Measurements from ENCODE around the gene SHISA2.
A peak's percentile ranks its signal among the peaks of the same experiment; 100 is the strongest.
"Not testable (repeated sequence)": the region's sequence is repeated elsewhere in the genome, so short reads cannot be mapped to it uniquely, and the experiment has no call there.

The SHISA2 gene

DNA sequence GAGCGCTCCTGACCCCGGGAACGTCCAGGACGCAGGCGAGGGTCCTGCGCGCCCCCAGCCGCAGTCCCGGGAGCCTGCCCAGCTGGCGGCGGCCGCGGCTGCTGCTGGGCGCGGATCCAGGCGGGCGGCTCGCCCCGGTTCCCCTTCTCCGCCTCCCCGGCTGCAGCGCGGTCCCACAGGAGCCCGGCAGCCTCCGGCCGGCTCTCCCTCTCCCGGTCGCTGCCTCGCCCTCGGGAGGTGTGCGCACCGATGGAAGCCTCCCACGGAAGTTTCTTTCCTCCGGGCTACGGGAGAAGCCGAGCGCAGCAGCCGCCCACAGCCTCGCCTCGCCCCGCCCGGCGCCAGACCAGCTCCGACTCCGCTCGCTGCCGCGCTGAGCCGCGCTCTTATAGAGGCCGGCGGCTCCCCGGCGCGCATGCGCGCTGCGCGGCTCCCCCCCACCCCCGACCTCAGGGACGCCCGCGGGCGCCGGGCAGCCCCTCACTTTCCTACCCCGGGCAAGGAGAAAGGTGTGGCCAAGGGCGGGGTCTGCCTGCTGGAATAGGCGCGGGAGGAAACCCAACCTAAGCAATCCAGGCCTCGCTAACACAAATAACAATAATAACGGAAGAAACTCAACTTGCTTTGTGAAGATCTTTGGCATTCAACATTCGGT lies at the start of gene SHISA2:
Gene SHISA2 (minus strand): TSS at position 360 of the 655 bp plus-strand sequence. CDS start 1,041 bp downstream, outside the sequence.
- peak within 1 kb of the TSS in 1 of 2 donors; percentile 4 for H3K9ac ChIP-seq (ENCODE audit: low read length in 2 of 2)
- H3K9me3 ChIP-seq (ENCODE audit: control insufficient read depth in 2 of 2, low read length in 2 of 2): no peaks in the 10 kb centered on the region
- H3K27me3 ChIP-seq (ENCODE audit: control insufficient read depth in 1 of 2, insufficient read depth in 2 of 2, low read length in 2 of 2): peaks cover 31 to 42% of the 10 kb centered on the region in 2 donors
- no peak within 1 kb of the TSS for H3K27ac ChIP-seq (ENCODE audit: low read length)
- no peaks in the 10 kb centered on the region for H3K36me3 ChIP-seq (ENCODE audit: control insufficient read depth in 2 of 2, insufficient read depth in 2 of 2, low read length in 2 of 2)
- H3K4me3 ChIP-seq (ENCODE audit: low read length in 2 of 2): peak within 1 kb of the TSS; percentile 46 to 70
- peaks cover 25% of the 10 kb centered on the region for H3K4me1 ChIP-seq (ENCODE audit: control insufficient read depth, insufficient read depth, low read length)

DNA sequence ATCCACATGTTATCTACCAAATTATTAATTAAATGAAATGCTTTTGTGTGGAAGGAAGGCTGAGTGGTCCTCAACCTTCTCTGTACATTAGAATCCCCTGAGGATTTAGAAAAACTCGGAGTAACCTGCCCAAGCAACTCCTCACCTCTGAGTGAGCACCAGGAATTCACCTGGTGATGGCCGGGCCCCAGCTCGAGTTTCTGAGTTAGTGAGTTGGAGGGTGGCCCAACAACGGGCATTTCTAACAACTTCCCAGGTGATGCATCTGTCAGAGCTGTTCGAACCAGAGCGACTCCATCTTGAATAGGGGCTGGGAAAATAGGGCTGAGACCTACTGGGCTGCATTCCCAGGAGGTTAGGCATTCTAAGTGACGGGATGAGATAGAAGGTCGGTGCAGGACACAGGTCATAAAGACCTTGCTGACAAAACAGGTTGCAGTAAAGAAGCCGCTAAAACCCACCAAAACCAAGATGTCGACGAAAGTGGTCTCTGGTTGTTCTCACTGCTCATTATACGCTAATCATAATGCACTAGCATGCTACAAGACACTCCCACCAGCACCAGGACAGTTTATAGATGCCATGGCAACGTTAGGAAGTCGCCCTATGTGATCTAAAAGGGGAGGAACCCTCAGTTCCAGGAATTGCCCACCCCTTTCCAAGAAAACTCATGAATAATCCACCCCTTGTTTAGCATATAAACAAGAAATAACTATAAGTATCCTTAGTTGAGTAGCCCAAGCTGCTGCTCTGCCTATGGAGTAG lies 44.2 kb upstream of the SHISA2 start:
- H3K27me3 ChIP-seq (ENCODE audit: control insufficient read depth in 1 of 2, insufficient read depth in 2 of 2, low read length in 2 of 2): no peaks in the 10 kb centered on the region
- H3K36me3 ChIP-seq (ENCODE audit: control insufficient read depth in 2 of 2, insufficient read depth in 2 of 2, low read length in 2 of 2): no peaks in the 10 kb centered on the region
- H3K9me3 ChIP-seq (ENCODE audit: control insufficient read depth in 2 of 2, low read length in 2 of 2): peaks cover 0 to 2% of the 10 kb centered on the region in 2 donors
- H3K4me3 ChIP-seq (ENCODE audit: low read length in 2 of 2): no peak overlapping the region
- H3K9ac ChIP-seq (ENCODE audit: low read length in 2 of 2): no peak overlapping the region
- H3K27ac ChIP-seq (ENCODE audit: low read length): no peak overlapping the region
- H3K4me1 ChIP-seq (ENCODE audit: control insufficient read depth, insufficient read depth, low read length): no peaks in the 10 kb centered on the region

DNA sequence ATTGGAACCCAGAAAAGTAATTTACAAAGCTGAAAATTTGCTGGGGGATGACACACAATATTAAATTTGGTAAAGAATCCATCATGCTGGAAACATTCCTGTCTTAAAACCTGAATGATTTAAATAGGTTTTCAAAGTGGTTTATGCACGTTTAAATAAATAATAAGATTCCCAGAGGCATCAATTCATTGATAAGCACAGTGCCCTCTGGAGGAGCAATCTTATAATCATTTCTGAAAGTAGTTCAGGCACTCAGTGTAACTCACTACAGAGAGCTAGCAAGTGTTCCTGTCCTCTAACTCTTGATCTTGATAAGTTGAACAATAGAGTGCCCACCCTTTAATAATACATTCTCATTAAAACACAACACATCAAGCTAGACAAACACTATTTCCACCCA lies 43.5 kb upstream of the SHISA2 start:
- H3K4me3 ChIP-seq (ENCODE audit: low read length in 2 of 2): no peak overlapping the region
- H3K9ac ChIP-seq (ENCODE audit: low read length in 2 of 2): no peak overlapping the region
- no peak overlapping the region for H3K27ac ChIP-seq (ENCODE audit: low read length)
- H3K27me3 ChIP-seq (ENCODE audit: control insufficient read depth in 1 of 2, insufficient read depth in 2 of 2, low read length in 2 of 2): no peaks in the 10 kb centered on the region
- no peaks in the 10 kb centered on the region for H3K4me1 ChIP-seq (ENCODE audit: control insufficient read depth, insufficient read depth, low read length)
- H3K9me3 ChIP-seq (ENCODE audit: control insufficient read depth in 2 of 2, low read length in 2 of 2): no peaks in the 10 kb centered on the region
- no peaks in the 10 kb centered on the region for H3K36me3 ChIP-seq (ENCODE audit: control insufficient read depth in 2 of 2, insufficient read depth in 2 of 2, low read length in 2 of 2)

DNA sequence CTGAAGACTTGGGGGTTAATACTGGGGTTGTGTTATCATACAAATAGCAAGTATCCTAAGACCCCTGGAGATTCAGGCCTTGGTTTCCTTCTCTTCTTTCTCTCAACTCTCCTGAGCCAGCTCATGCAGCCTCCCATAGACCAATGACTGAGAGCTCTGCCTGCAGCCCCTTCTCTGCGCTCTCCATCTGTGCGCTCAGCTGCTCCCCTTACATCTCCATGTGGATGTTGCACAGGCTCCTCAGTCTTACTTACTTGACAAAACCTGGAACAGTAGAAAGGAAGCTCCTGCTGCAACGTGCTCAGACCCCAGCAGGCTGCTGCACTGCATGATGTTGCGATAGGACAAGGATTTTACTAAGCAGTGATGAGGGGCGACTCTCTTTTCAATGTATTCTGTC lies 25.0 kb upstream of the SHISA2 start:
- not testable (repeated sequence) for H3K4me3 ChIP-seq (ENCODE audit: low read length in 2 of 2); H3K27me3 ChIP-seq (ENCODE audit: control insufficient read depth in 1 of 2, insufficient read depth in 2 of 2, low read length in 2 of 2); H3K9ac ChIP-seq (ENCODE audit: low read length in 2 of 2); H3K36me3 ChIP-seq (ENCODE audit: control insufficient read depth in 2 of 2, insufficient read depth in 2 of 2, low read length in 2 of 2); H3K4me1 ChIP-seq (ENCODE audit: control insufficient read depth, insufficient read depth, low read length); H3K27ac ChIP-seq (ENCODE audit: low read length); H3K9me3 ChIP-seq (ENCODE audit: control insufficient read depth in 2 of 2, low read length in 2 of 2)

DNA sequence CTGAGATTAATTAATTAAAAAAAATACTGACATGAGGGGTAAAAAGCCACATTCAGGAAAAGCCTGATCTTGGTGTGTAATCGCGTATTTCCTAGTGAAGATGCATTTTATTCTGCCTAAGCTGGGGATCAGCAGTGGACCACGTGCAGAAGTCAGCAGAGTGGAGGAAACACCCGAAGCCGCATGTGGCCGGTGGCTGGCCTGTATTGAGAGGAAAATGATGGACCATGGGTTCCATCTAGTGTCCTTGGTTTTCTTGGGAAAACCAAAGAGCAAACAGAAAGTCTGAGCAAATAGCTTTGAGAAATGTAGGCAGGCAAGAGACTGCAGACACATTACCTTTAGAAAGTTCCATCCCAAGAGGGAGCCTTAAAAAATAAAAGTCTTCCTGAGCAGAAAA lies 23.7 kb upstream of the SHISA2 start:
- H3K27me3 ChIP-seq (ENCODE audit: control insufficient read depth in 1 of 2, insufficient read depth in 2 of 2, low read length in 2 of 2): peaks cover 0 to 7% of the 10 kb centered on the region in 2 donors

DNA sequence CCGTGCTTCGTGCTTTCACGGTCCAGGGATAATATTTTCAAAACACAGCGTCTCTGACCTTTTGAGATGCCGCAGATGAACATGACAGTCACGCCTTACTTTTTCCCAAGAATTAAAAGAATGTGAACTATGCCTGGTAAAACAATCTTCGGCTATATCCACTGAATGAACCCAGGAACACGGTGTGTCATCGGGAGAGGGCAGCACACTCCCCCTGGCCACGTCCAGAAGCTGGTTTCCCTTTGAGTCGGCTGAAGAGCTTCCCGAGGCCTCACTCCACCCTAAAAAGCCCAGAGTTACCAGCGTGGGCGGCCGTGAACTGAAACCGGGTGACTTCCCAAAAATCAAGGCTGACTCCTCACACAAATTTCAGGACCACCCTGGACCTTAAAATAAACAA lies 22.9 kb upstream of the SHISA2 start:
- Histone ChIP-seq H3K4me3 (ENCODE audit: low read length in 2 of 2) (no peak overlapping the region), H3K27ac (ENCODE audit: low read length) (no peak overlapping the region), H3K27me3 (ENCODE audit: control insufficient read depth in 1 of 2, insufficient read depth in 2 of 2, low read length in 2 of 2) (peaks cover 0 to 7% of the 10 kb centered on the region in 2 donors), H3K9ac (ENCODE audit: low read length in 2 of 2) (no peak overlapping the region), H3K9me3 (ENCODE audit: control insufficient read depth in 2 of 2, low read length in 2 of 2) (no peaks in the 10 kb centered on the region), H3K4me1 (ENCODE audit: control insufficient read depth, insufficient read depth, low read length) (no peaks in the 10 kb centered on the region), H3K36me3 (ENCODE audit: control insufficient read depth in 2 of 2, insufficient read depth in 2 of 2, low read length in 2 of 2) (no peaks in the 10 kb centered on the region)

More for the DNA sequence above, 23.7 kb upstream of the SHISA2 start:
- Histone ChIP-seq H3K36me3 (ENCODE audit: control insufficient read depth in 2 of 2, insufficient read depth in 2 of 2, low read length in 2 of 2) (no peaks in the 10 kb centered on the region), H3K9ac (ENCODE audit: low read length in 2 of 2) (no peak overlapping the region), H3K4me3 (ENCODE audit: low read length in 2 of 2) (no peak overlapping the region), H3K27ac (ENCODE audit: low read length) (no peak overlapping the region), H3K4me1 (ENCODE audit: control insufficient read depth, insufficient read depth, low read length) (no peaks in the 10 kb centered on the region), H3K9me3 (ENCODE audit: control insufficient read depth in 2 of 2, low read length in 2 of 2) (no peaks in the 10 kb centered on the region)

DNA sequence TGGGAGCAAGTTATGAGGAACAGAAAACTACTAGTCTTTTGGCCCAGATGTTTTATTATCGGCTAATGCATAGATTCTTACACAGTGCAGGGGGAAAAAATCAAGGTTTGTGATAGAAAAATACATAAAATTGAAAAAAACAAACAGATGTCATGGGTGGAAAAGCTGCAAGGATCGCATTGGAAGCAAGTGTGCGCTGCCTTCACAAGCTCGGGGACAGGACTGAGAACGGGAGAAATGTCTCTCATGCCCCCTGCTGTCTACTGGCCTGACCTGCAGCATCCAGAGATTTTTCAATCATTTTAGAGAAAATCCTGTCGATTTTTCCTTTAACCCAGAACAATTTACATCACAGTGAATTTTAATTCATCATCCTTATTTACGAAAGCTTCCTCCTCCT lies 20.5 kb upstream of the SHISA2 start:
- H3K27ac ChIP-seq (ENCODE audit: low read length); H3K4me3 ChIP-seq (ENCODE audit: low read length in 2 of 2); H3K36me3 ChIP-seq (ENCODE audit: control insufficient read depth in 2 of 2, insufficient read depth in 2 of 2, low read length in 2 of 2); H3K27me3 ChIP-seq (ENCODE audit: control insufficient read depth in 1 of 2, insufficient read depth in 2 of 2, low read length in 2 of 2); H3K4me1 ChIP-seq (ENCODE audit: control insufficient read depth, insufficient read depth, low read length); H3K9ac ChIP-seq (ENCODE audit: low read length in 2 of 2); H3K9me3 ChIP-seq (ENCODE audit: control insufficient read depth in 2 of 2, low read length in 2 of 2): not testable (repeated sequence)

DNA sequence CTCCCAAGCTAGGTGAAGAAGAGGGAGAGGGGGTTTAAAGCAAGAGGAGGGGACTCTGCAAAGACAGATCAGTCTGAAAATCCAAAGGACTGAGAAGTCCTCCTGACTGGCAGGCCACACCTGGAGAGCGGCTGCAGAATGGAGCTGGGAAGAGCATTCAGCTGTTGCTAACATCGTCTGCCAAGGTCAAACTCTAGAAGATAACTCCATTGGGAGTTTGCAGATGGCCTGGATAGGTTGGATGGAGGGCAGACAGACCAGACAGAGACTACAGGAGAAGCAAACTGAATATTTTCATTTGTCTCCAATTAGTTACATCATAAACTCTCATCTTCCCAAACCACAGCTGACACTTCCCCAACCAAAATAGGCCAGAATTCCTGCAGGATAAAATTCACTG lies 19.9 kb upstream of the SHISA2 start:
- Histone ChIP-seq H3K4me3 (ENCODE audit: low read length in 2 of 2) (no peak overlapping the region), H3K36me3 (ENCODE audit: control insufficient read depth in 2 of 2, insufficient read depth in 2 of 2, low read length in 2 of 2) (no peaks in the 10 kb centered on the region), H3K4me1 (ENCODE audit: control insufficient read depth, insufficient read depth, low read length) (no peaks in the 10 kb centered on the region), H3K27me3 (ENCODE audit: control insufficient read depth in 1 of 2, insufficient read depth in 2 of 2, low read length in 2 of 2) (peaks cover 0 to 4% of the 10 kb centered on the region in 2 donors), H3K9ac (ENCODE audit: low read length in 2 of 2) (no peak overlapping the region), H3K9me3 (ENCODE audit: control insufficient read depth in 2 of 2, low read length in 2 of 2) (no peaks in the 10 kb centered on the region), H3K27ac (ENCODE audit: low read length) (no peak overlapping the region)

DNA sequence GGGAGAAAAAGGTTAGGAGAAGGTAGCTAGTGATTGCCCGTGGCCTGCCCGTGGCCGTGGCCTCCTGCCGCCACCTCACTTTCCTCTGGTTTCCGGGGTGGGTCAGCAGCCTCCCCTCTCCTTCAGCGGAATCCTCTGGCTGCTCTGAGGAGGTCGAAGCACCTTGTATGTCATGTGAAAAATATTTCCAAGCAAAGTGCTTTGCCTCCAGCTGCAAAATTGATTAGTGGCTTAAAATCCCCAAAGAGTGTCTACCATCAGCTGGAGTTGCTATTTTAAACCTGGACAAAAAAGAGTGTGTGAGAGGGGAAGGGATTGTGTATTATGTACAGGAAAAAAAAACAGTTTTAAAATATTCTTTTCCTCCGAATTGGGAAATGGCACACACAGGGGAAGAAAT lies 17.8 kb upstream of the SHISA2 start:
- H3K27ac ChIP-seq (ENCODE audit: low read length); H3K4me3 ChIP-seq (ENCODE audit: low read length in 2 of 2); H3K36me3 ChIP-seq (ENCODE audit: control insufficient read depth in 2 of 2, insufficient read depth in 2 of 2, low read length in 2 of 2); H3K9ac ChIP-seq (ENCODE audit: low read length in 2 of 2); H3K9me3 ChIP-seq (ENCODE audit: control insufficient read depth in 2 of 2, low read length in 2 of 2); H3K27me3 ChIP-seq (ENCODE audit: control insufficient read depth in 1 of 2, insufficient read depth in 2 of 2, low read length in 2 of 2); H3K4me1 ChIP-seq (ENCODE audit: control insufficient read depth, insufficient read depth, low read length): not testable (repeated sequence)

DNA sequence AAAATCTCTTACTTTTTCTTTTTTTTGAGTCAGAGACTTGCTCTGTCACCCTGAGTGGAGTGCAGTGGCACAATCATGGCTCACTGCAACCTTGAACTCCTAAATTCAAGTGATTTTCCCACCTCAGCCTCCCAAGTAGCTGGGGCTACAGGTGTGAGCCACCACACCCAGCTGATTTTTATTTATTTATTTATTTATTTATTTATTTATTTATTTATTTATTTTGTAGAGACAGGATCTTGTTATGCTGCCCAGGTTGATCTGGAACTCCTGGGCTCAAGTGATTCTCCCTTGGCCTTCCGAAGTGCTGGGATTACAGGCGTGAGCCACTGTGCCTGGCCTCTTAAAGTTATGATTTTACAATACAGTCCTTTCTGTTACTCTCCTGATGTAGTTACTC lies 16.6 kb upstream of the SHISA2 start:
- H3K4me3 ChIP-seq (ENCODE audit: low read length in 2 of 2); H3K36me3 ChIP-seq (ENCODE audit: control insufficient read depth in 2 of 2, insufficient read depth in 2 of 2, low read length in 2 of 2); H3K9ac ChIP-seq (ENCODE audit: low read length in 2 of 2); H3K27me3 ChIP-seq (ENCODE audit: control insufficient read depth in 1 of 2, insufficient read depth in 2 of 2, low read length in 2 of 2); H3K4me1 ChIP-seq (ENCODE audit: control insufficient read depth, insufficient read depth, low read length); H3K27ac ChIP-seq (ENCODE audit: low read length); H3K9me3 ChIP-seq (ENCODE audit: control insufficient read depth in 2 of 2, low read length in 2 of 2): not testable (repeated sequence)

DNA sequence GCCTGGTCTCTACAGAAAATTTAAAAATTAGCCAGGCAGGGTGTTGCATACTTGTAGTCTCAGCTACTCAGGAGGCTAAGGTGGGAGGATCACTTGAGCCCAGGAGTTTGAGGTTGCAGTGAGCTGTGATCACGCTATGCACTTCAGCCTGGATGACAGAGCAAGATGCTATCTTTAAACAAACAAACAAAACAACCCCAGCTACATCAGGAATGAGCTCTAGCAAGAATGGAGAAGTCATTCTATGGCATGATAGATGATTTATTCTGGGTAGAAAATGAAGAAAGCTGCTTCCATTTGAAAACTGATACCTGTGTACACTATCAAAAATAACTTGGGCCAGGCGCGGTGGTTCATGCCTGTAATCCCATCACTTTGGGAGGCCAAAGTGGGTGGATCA lies 15.8 kb upstream of the SHISA2 start:
- H3K27ac ChIP-seq (ENCODE audit: low read length): no peak overlapping the region
- H3K27me3 ChIP-seq (ENCODE audit: control insufficient read depth in 1 of 2, insufficient read depth in 2 of 2, low read length in 2 of 2): no peaks in the 10 kb centered on the region
- no peak overlapping the region for H3K9ac ChIP-seq (ENCODE audit: low read length in 2 of 2)
- H3K4me3 ChIP-seq (ENCODE audit: low read length in 2 of 2): no peak overlapping the region
- no peaks in the 10 kb centered on the region for H3K4me1 ChIP-seq (ENCODE audit: control insufficient read depth, insufficient read depth, low read length)
- no peaks in the 10 kb centered on the region for H3K9me3 ChIP-seq (ENCODE audit: control insufficient read depth in 2 of 2, low read length in 2 of 2)
- H3K36me3 ChIP-seq (ENCODE audit: control insufficient read depth in 2 of 2, insufficient read depth in 2 of 2, low read length in 2 of 2): no peaks in the 10 kb centered on the region
